SK-N-SH treated with all-trans-retinoic acid at 6 μM for 48 hours (cell line): ENCODE measurements around the gene GRB2.

ENCODE experiments used
- ESRRG ChIP-seq: fragments of 250-450 bp; sonication (Bioruptor Pico); IDR thresholded peaks from 2 replicates; pipeline ENCODE4 v1.6.1; 2021; ENCODE audit warnings: mild to moderate bottlenecking
- SNAI2 ChIP-seq: fragments of 250-450 bp; sonication (Bioruptor Pico); IDR thresholded peaks from 2 replicates; pipeline ENCODE4 v1.5.0; 2020; ENCODE audit warnings: mild to moderate bottlenecking, moderate library complexity
- ZFP30 ChIP-seq: fragments of 450-650 bp; formaldehyde crosslinking; IDR thresholded peaks from 2 replicates; pipeline ENCODE4 v1.5.0; 2022; ENCODE audit warnings: mild to moderate bottlenecking, moderate library complexity
- TF ChIP-seq, protein P1 (sequence below): fragments of 250-450 bp; sonication (Bioruptor Pico); IDR thresholded peaks from 2 replicates; pipeline ENCODE4 v1.5.1; 2020; ENCODE audit warnings: low read depth, mild to moderate bottlenecking, moderate library complexity

DNA sequence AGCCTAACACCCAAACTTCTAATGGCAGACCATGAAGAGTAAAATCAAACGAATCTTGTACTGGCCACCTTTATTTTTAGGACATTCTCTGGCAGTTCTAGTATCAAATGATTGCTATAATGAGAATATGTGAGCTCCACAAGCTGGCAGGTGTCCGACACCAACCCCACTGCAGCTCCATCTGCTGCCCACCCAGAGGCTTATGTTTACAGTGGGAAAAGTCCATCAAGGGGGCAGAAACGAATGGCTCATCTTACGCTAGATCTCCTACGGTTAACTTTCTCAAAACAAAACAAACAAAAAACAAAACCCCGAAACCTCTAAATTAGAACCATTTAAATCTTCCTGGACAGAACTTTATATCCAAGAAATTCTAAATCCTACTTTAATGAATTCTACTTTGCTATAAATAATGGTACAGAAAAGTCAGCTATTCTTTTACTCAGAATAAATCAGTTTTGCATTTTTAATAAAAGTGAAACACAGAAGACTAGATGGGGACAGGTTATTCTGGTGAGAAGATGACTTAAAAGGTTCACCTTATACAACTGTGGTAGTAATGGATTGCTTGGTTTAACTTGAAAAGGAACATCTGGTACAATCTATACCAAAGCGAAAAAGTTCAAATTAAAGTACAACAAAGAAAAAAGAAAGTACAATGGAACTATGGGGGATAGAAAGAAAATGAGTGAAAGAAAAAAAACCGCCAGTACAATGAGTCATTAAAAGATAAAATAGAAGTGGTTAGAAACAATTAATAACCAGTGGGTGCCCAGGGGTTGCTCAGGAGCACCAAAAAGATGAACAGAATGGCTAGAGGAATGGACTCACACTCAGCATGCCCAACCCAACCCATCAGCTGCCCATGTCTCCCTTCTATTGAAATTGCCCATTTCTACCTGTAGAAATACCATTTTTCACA lies 40.2 kb downstream of the GRB2 start:
- no peak for TF ChIP-seq ZFP30
- TF ChIP-seq, protein P1, sequence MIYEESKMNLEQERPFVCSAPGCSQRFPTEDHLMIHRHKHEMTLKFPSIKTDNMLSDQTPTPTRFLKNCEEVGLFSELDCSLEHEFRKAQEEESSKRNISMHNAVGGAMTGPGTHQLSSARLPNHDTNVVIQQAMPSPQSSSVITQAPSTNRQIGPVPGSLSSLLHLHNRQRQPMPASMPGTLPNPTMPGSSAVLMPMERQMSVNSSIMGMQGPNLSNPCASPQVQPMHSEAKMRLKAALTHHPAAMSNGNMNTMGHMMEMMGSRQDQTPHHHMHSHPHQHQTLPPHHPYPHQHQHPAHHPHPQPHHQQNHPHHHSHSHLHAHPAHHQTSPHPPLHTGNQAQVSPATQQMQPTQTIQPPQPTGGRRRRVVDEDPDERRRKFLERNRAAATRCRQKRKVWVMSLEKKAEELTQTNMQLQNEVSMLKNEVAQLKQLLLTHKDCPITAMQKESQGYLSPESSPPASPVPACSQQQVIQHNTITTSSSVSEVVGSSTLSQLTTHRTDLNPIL (CRISPR knock-in tag), result no peak
- no peak for TF ChIP-seq SNAI2 (CRISPR knock-in tag)
- TF ChIP-seq ESRRG, result no peak
